IMR-90 (cell line): ENCODE data around the gene ZDHHC21. TPM values are rescaled to one million over a fixed set of nuclear protein-coding genes. Genes with fewer than 3 reads are reported as not detected.

Experiments used
- ATAC-seq: fragments of 200-7000 bp; cut with Tn5 transposase; 2 replicates; pipeline ENCODE4 v1.9.1; 2020; ENCODE audit warnings: low read depth, mild to moderate bottlenecking, moderate library complexity
- BruUV-seq: library from RNA; stranded (reverse); fragments of 400-500 nt; replicated peaks from 2 replicates; lab custom pipeline; 2021; lab: Mats Ljungman, UMichigan
- CTCF ChIA-PET: fragments of 300-600 bp; formaldehyde crosslinking; extraction: SDS; loops from one replicate; lab custom pipeline; 2021; ENCODE audit warnings: antibody characterized with exemption; lab: Yijun Ruan, JAX
- POLR2A ChIA-PET: fragments of 300-600 bp; sonication (Branson Sonifier 250); formaldehyde crosslinking; loops from one replicate; lab custom pipeline; 2022; ENCODE audit warnings: antibody characterized with exemption; ENCODE audit not compliant: unreplicated experiment; lab: Charles Lee
- DNase-seq: peaks from one replicate; pipeline ENCODE4 v3.0.0; 2013
- H2AFZ ChIP-seq: replicated peaks from 2 replicates; pipeline ENCODE3; 2013; ENCODE audit warnings: low read length, mild to moderate bottlenecking; ENCODE audit not compliant: poor library complexity
- H2AK5ac ChIP-seq: 2 replicates; pipeline ENCODE4 v1.6.1; 2013; ENCODE audit warnings: low read depth, low read length, inconsistent platforms
- H2AK9ac ChIP-seq: replicated peaks from 2 replicates; pipeline ENCODE3; 2013; ENCODE audit warnings: mild to moderate bottlenecking, low read depth, low read length, moderate library complexity; ENCODE audit not compliant: poor library complexity
- H2BK120ac ChIP-seq: 2 replicates; pipeline ENCODE4 v1.6.1; 2013; ENCODE audit warnings: low read depth, low read length, inconsistent platforms
- H2BK15ac ChIP-seq: 3 replicates; pipeline ENCODE4 v1.6.1; 2013; ENCODE audit warnings: low read depth, low read length, inconsistent platforms
- H2BK20ac ChIP-seq: 2 replicates; pipeline ENCODE4 v1.6.1; 2013; ENCODE audit warnings: low read depth, mild to moderate bottlenecking, inconsistent platforms, low read length, moderate library complexity
- H2BK5ac ChIP-seq: 2 replicates; pipeline ENCODE4 v1.6.1; 2013; ENCODE audit warnings: mild to moderate bottlenecking, low read depth, low read length, inconsistent platforms; ENCODE audit not compliant: poor library complexity, severe bottlenecking
- H3K14ac ChIP-seq: replicated peaks from 2 replicates; pipeline ENCODE4 v1.6.1; 2013; ENCODE audit warnings: low read depth, low read length, inconsistent platforms
- H3K18ac ChIP-seq: 2 replicates; pipeline ENCODE4 v1.6.1; 2013; ENCODE audit warnings: low read depth, low read length, control low read depth
- H3K23ac ChIP-seq: 2 replicates; pipeline ENCODE4 v1.6.1; 2013; ENCODE audit warnings: low read depth, low read length, inconsistent platforms
- H3K27ac ChIP-seq: 2 replicates; pipeline ENCODE4 v1.5.1; 2013; ENCODE audit warnings: mild to moderate bottlenecking, control low read depth, low read length; ENCODE audit not compliant: insufficient read depth
- H3K27me3 ChIP-seq: 2 replicates; pipeline ENCODE4 v1.6.1; 2013; ENCODE audit warnings: low read length; ENCODE audit not compliant: control insufficient read depth, insufficient read depth
- H3K36me3 ChIP-seq: 2 replicates; pipeline ENCODE4 v1.6.1; 2013; ENCODE audit warnings: low read length, mixed read lengths; ENCODE audit not compliant: control insufficient read depth, insufficient read depth
- H3K4ac ChIP-seq: 2 replicates; pipeline ENCODE4 v1.6.1; 2013; ENCODE audit warnings: low read depth, low read length, inconsistent platforms
- H3K4me1 ChIP-seq: 2 replicates; pipeline ENCODE4 v1.6.1; 2013; ENCODE audit warnings: low read length, mixed read lengths; ENCODE audit not compliant: control insufficient read depth, insufficient read depth
- H3K4me2 ChIP-seq: 2 replicates; pipeline ENCODE4 v1.6.1; 2013; ENCODE audit warnings: low read depth, mild to moderate bottlenecking, control low read depth, low read length, moderate library complexity
- H3K4me3 ChIP-seq: 2 replicates; pipeline ENCODE4 v1.5.1; 2013; ENCODE audit warnings: low read depth, mild to moderate bottlenecking, control low read depth, low read length, moderate library complexity; ENCODE audit not compliant: insufficient read depth
- H3K56ac ChIP-seq: 2 replicates; pipeline ENCODE4 v1.6.1; 2013; ENCODE audit warnings: low read length, inconsistent platforms; ENCODE audit not compliant: insufficient read depth; ENCODE audit errors: extremely low read depth
- H3K79me1 ChIP-seq, 2 experiments: 2 replicates each; pipeline ENCODE4 v1.6.1; 2013; ENCODE audit warnings: low read length in 2 of 2, inconsistent platforms in 1 of 2, low read depth in 1 of 2
- H3K9ac ChIP-seq: 2 replicates; pipeline ENCODE4 v1.6.1; 2013; ENCODE audit warnings: low read depth, low read length, control low read depth
- H3K9me1 ChIP-seq: 2 replicates; pipeline ENCODE4 v1.6.1; 2013; ENCODE audit warnings: low read length, inconsistent platforms; ENCODE audit not compliant: insufficient read depth
- H3K9me3 ChIP-seq: 2 replicates; pipeline ENCODE4 v1.6.1; 2013; ENCODE audit warnings: low read length; ENCODE audit not compliant: control insufficient read depth, insufficient read depth
- H4K20me1 ChIP-seq: 2 replicates; pipeline ENCODE4 v1.6.1; 2013; ENCODE audit warnings: low read length, inconsistent platforms; ENCODE audit not compliant: insufficient read depth
- H4K5ac ChIP-seq: 2 replicates; pipeline ENCODE4 v1.6.1; 2013; ENCODE audit warnings: mild to moderate bottlenecking, low read depth, low read length, control low read depth
- H4K8ac ChIP-seq, 2 experiments: 2 replicates each; pipeline ENCODE4 v1.6.1; 2013; ENCODE audit warnings: low read depth in 2 of 2, low read length in 2 of 2, control low read depth in 1 of 2, inconsistent platforms in 1 of 2
- H4K91ac ChIP-seq: 2 replicates; pipeline ENCODE4 v1.6.1; 2013; ENCODE audit warnings: low read depth, low read length, inconsistent platforms; ENCODE audit not compliant: insufficient read depth
- BHLHE40 ChIP-seq: fragments of 150-350 bp; IDR thresholded peaks from 2 replicates; pipeline ENCODE4 v1.6.1; 2016; ENCODE audit warnings: mild to moderate bottlenecking, low read depth, low read length
- MAFK ChIP-seq: IDR thresholded peaks from 2 replicates; pipeline ENCODE4 v1.6.1; 2012; ENCODE audit warnings: low read depth, low read length, improper control_type of control experiment
- USF2 ChIP-seq: fragments of 150-350 bp; IDR thresholded peaks from 2 replicates; pipeline ENCODE4 v1.6.1; 2017; ENCODE audit warnings: mild to moderate bottlenecking, antibody characterized with exemption, low read length, low read depth
- dilution Hi-C: fragments of 300-500 bp; cut with HindIII; formaldehyde crosslinking; loops from one replicate; pipeline ENCODE4 v1.14.3; 2018; ENCODE audit warnings: low sequenced_read_pairs; ENCODE audit not compliant: unreplicated experiment
- in situ Hi-C: fragments of 300-500 bp; cut with MboI; formaldehyde crosslinking; loops from 3 replicates; pipeline ENCODE4 v1.14.3; 2019; ENCODE audit warnings: low sequenced_read_pairs, inconsistent platforms, mixed read lengths
- intact Hi-C: fragments of 100-400 bp; cut with micrococcal nuclease; formaldehyde crosslinking; loops from 2 replicates; pipeline ENCODE4 v1.10.0; 2022
- polyA plus RNA-seq, 3 experiments: library from polyadenylated mRNA; depleted of rRNA; stranded (reverse); fragments of >200 nt; gene quantifications; 2 replicates each; pipeline ENCODE4 v1.2.3, GENCODE V29; 2012; ENCODE audit warnings: low replicate concordance in 1 of 3
- total RNA-seq: library from RNA; depleted of rRNA; stranded (reverse); fragments of >200 nt; gene quantifications from 2 replicates; pipeline ENCODE4 v1.2.3, GENCODE V29; 2012

The ZDHHC21 gene
- total and polyA plus RNA-seq, 2 of the 4 experiments (the other 2 are of a cell fraction): 2.8 to 4.5 TPM

- no peaks in the 10 kb centered on the region for H3K9me1 ChIP-seq
- no peaks in the 10 kb centered on the region for H3K36me3 ChIP-seq
- no peak overlapping the region for H3K56ac ChIP-seq
- no peak for TF ChIP-seq BHLHE40
- no peak for TF ChIP-seq MAFK
- no peak for TF ChIP-seq USF2
- in situ Hi-C loops (no loop called here), intact Hi-C loops (no loop called here), dilution Hi-C loops (no loop called here)
- H4K20me1 ChIP-seq: no peaks in the 10 kb centered on the region
- BruUV-seq: no TSS peak
- no peak overlapping the region for H3K4me3 ChIP-seq
- no peak overlapping the region for H3K23ac ChIP-seq
- no peak overlapping the region for H4K91ac ChIP-seq
- no peak overlapping the region for H3K27ac ChIP-seq
- H2BK5ac ChIP-seq: no peak overlapping the region
- H3K9me3 ChIP-seq: no peaks in the 10 kb centered on the region
- no peak overlapping the region for H3K9ac ChIP-seq
- DNase-seq (no peak), ATAC-seq (no peak)
- H3K14ac ChIP-seq: no peak overlapping the region
- no peaks in the 10 kb centered on the region for H3K79me1 ChIP-seq
- ChIA-PET POLR2A (no interaction called here), CTCF (no interaction called here)
- no peak overlapping the region for H2BK120ac ChIP-seq
- no peak overlapping the region for H4K8ac ChIP-seq
- no peak overlapping the region for H3K18ac ChIP-seq
- no peak overlapping the region for H3K4ac ChIP-seq
- no peaks in the 10 kb centered on the region for H3K4me1 ChIP-seq
- H2AK5ac ChIP-seq: no peak overlapping the region
- no peak overlapping the region for H2AK9ac ChIP-seq
- no peaks in the 10 kb centered on the region for H3K27me3 ChIP-seq
- H3K4me2 ChIP-seq: no peak overlapping the region
- no peak overlapping the region for H2BK20ac ChIP-seq
- H2BK15ac ChIP-seq: no peak overlapping the region
- no peak overlapping the region for H2AFZ ChIP-seq
- no peak overlapping the region for H4K5ac ChIP-seq
These were observed 115.2 kb downstream of the ZDHHC21 start for GRCh38 chr9:14578030-14578429.
